GM19193 (cell line): Measurements from ENCODE around the gene SOHLH2.

Source experiments
- POLR2A ChIP-seq: IDR thresholded peaks from 4 replicates; pipeline ENCODE4 v1.6.1; 2011; ENCODE audit not compliant: insufficient read depth, insufficient read length; ENCODE audit errors: extremely low read depth

SOHLH2 gene

DNA sequence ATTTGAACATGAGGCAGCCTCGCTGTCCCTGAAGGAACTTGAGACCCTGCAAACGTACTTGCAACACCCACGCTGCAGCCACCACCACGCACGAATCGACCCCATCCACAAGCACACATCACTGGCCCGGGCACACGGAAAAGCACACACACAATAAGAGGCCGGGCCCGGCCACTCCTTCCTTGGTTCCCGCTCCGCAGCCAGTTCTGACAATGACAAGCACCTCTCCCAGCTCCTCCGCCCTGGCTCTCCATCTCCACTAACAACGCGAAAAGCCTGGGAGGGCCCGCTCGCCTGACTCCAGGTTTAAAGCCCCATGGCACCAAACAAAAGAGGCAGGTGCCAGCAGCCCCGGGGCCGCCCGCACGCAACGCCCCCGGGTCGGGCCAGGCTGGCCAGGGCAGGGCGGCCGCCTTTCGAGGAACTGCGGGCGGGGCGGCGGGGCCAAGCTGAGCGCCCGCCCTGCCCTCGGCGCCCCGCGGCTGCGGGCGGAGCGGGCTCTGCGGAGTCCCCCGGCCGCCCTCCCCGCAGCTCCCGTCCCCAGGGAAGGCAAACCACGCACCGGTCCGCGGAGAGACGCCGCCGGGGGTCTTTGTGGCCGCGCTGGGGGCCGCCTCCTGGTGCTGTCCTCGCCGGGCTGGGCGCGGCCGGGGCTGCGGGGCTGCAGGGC, 83.7 kb downstream of the SOHLH2 start:
- no peak for TF ChIP-seq POLR2A

DNA sequence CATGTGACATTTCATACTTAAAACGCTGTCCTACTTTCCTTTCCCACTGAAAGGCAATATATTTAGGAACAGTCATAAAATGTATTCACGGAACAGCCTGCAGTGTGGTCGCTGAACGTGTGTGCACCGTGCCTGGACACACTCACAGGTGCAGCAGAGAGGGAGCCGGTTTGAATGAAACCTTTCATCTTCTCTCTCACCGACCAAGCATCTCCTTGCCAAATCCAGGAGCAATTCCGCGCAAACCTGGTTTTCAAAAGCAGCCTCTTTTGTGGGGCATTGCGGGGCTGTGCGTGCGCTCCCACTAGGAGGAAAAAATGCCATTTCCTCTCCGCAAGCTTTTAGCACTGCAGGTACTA, 84.2 kb downstream of the SOHLH2 start:
- TF ChIP-seq POLR2A, result no peak

GRCh38 chr13:36129539-36129938, 84.8 kb downstream of the SOHLH2 start:
- no peak for TF ChIP-seq POLR2A

GRCh38 chr13:36126491-36126890, 87.9 kb downstream of the SOHLH2 start:
- TF ChIP-seq POLR2A, result no peak

- TF ChIP-seq POLR2A, result no peak
Measured at GRCh38 chr13:36125841-36126240, 88.5 kb downstream of the SOHLH2 start.

- TF ChIP-seq POLR2A, result no peak
Measured at GRCh38 chr13:36124236-36124822, 90.0 kb downstream of the SOHLH2 start.
